ENCODE measurements around the gene SWAP70. TPM values are rescaled to one million over a fixed set of nuclear protein-coding genes. Genes with fewer than 3 reads are reported as not detected.

The SWAP70 gene
- total RNA-seq, 1 experiment from 2014 or later, result 13.0 TPM

GRCh38 chr11:9736365-9736764 is 72.5 kb downstream of the SWAP70 start:
- Mint-ChIP-seq H3K4me3 (ENCODE audit: unreplicated experiment) (no peak overlapping the region), H3K36me3 (ENCODE audit: insufficient read depth, unreplicated experiment) (peaks cover 39% of the 10 kb centered on the region), H3K27me3 (ENCODE audit: insufficient read depth, unreplicated experiment) (no peaks in the 10 kb centered on the region), H3K27ac (ENCODE audit: low read depth, unreplicated experiment) (no peak overlapping the region), H3K4me1 (ENCODE audit: insufficient read depth, unreplicated experiment) (no peaks in the 10 kb centered on the region), H3K9me3 (ENCODE audit: unreplicated experiment) (no peaks in the 10 kb centered on the region)
- intact Hi-C loops (cut with micrococcal nuclease), result no loop called here
- no peak for DNase-seq (ENCODE audit: unreplicated experiment)
- ChIA-PET POLR2A (no interaction called here), CTCF (interaction anchor here (1.0 to 1.1 kb wide), 3 partner anchors 12 to 130 kb away, joined by 3 to 4 read pairs (median 3); no protein-coding TSS in a partner anchor)
- no TSS peak for BruUV-seq (replicated peaks)
- no peak for TF ChIP-seq CTCF (IDR thresholded peaks at IDR 0.05; ENCODE audit: unreplicated experiment)

DNA sequence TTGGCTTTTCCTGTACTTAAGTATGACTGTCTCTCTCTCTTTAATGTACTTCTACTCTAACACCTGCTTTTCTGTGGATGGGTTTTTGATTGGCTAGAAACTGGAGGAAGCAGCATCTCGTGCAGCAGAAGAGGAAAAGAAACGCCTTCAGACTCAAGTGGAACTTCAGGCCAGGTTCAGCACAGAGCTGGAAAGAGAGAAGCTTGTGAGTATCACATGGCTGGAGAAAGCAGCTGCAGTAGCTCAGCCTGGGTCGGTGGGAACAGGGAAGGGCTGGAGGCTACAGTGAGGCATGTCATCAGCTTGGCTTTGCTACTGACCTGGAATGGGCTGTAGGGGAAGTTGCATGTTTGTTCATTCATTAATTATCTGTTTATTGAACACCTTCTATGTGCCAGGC is 74.2 kb downstream of the SWAP70 start:
- H3K27ac Mint-ChIP-seq (ENCODE audit: low read depth, unreplicated experiment), result no peak overlapping the region
- CTCF ChIA-PET, result interaction anchor here (0.6 to 3.0 kb wide), 2 partner anchors 10 to 107 kb away, joined by 3 to 34 read pairs; no protein-coding TSS in a partner anchor
- POLR2A ChIA-PET, result no interaction called here

GRCh38 chr11:9738707-9739106 is 74.8 kb downstream of the SWAP70 start:
- H3K9me3 Mint-ChIP-seq (ENCODE audit: unreplicated experiment), result no peaks in the 10 kb centered on the region
- H3K36me3 Mint-ChIP-seq (ENCODE audit: insufficient read depth, unreplicated experiment), result peaks cover 38% of the 10 kb centered on the region
- ChIA-PET POLR2A (no interaction called here), CTCF (interaction anchor here (0.6 to 3.0 kb wide), 2 partner anchors 10 to 28 kb away, joined by 3 to 34 read pairs; no protein-coding TSS in a partner anchor)
- H3K27me3 Mint-ChIP-seq (ENCODE audit: insufficient read depth, unreplicated experiment), result no peaks in the 10 kb centered on the region
- H3K4me3 Mint-ChIP-seq (ENCODE audit: unreplicated experiment), result no peak overlapping the region
- no peak for DNase-seq (ENCODE audit: unreplicated experiment)
- no peaks in the 10 kb centered on the region for H3K4me1 Mint-ChIP-seq (ENCODE audit: insufficient read depth, unreplicated experiment)
- H3K27ac Mint-ChIP-seq (ENCODE audit: low read depth, unreplicated experiment), result no peak overlapping the region
- intact Hi-C loops (cut with micrococcal nuclease), result no loop called here
- BruUV-seq (replicated peaks), result no TSS peak
- TF ChIP-seq CTCF (IDR thresholded peaks at IDR 0.05; ENCODE audit: unreplicated experiment), result no peak

More for the DNA sequence above, 74.2 kb downstream of the SWAP70 start:
- H3K27me3 Mint-ChIP-seq (ENCODE audit: insufficient read depth, unreplicated experiment), result no peaks in the 10 kb centered on the region
- no peaks in the 10 kb centered on the region for H3K9me3 Mint-ChIP-seq (ENCODE audit: unreplicated experiment)
- DNase-seq (ENCODE audit: unreplicated experiment), result no peak
- peaks cover 42% of the 10 kb centered on the region for H3K36me3 Mint-ChIP-seq (ENCODE audit: insufficient read depth, unreplicated experiment)
- no TSS peak for BruUV-seq (replicated peaks)
- H3K4me1 Mint-ChIP-seq (ENCODE audit: insufficient read depth, unreplicated experiment), result no peaks in the 10 kb centered on the region
- TF ChIP-seq CTCF (IDR thresholded peaks at IDR 0.05; ENCODE audit: unreplicated experiment), result no peak
- no peak overlapping the region for H3K4me3 Mint-ChIP-seq (ENCODE audit: unreplicated experiment)
- intact Hi-C loops (cut with micrococcal nuclease), result no loop called here

DNA sequence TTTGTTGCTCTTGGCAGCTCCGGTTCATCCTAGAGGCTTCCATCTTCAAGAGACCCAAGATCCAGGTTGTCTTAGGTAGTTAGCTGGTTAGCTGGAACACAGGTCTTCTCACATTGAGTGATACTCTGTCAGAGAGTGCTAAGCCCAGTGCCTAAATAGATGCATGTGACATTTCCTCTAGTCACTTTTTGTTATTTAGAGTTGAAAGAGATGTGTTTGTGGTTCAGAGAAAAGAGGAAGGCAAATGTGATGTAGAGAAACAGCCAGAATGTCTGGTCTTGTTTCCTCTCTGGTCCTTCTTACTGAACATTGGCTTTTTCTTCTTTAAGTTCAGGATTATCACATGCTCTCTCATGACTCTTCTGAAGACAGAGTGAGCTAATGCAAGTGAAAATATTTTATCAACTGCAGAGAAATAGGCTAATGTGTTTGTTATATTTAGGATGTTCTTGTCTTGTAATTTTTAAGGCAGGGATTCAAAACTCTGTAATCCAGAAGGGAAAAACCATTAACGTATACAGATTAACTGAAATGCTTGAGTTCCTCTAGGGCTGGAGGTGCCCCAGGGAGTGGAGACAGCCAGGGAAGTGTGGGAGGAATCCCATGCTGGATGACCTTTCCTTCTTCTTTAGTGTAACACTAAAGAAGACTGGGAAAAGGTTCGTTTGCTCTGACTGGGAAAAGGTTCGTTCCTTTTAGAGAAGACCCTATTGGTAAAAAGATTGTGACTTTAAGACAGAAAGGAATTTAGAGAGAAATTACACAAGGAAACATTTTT is 75.4 kb downstream of the SWAP70 start:
- no peak for DNase-seq (ENCODE audit: unreplicated experiment)
- CTCF ChIA-PET, result interaction anchor here (0.6 to 3.0 kb wide), 2 partner anchors 9 to 29 kb away, joined by 3 to 34 read pairs; no protein-coding TSS in a partner anchor
- no TSS peak for BruUV-seq (replicated peaks)
- Mint-ChIP-seq H3K36me3 (ENCODE audit: insufficient read depth, unreplicated experiment) (peaks cover 33% of the 10 kb centered on the region), H3K4me3 (ENCODE audit: unreplicated experiment) (no peak overlapping the region), H3K27me3 (ENCODE audit: insufficient read depth, unreplicated experiment) (no peaks in the 10 kb centered on the region), H3K27ac (ENCODE audit: low read depth, unreplicated experiment) (no peak overlapping the region), H3K4me1 (ENCODE audit: insufficient read depth, unreplicated experiment) (no peaks in the 10 kb centered on the region), H3K9me3 (ENCODE audit: unreplicated experiment) (no peaks in the 10 kb centered on the region)
- intact Hi-C loops (cut with micrococcal nuclease), result no loop called here
- POLR2A ChIA-PET, result no interaction called here
- no peak for TF ChIP-seq CTCF (IDR thresholded peaks at IDR 0.05; ENCODE audit: unreplicated experiment)
